ENCODE measurements around the gene LINC00632.
A peak's percentile ranks its signal among the peaks of the same experiment; 100 is the strongest.

Gene LINC00632

GRCh38 chrX:140776320-140776719 lies 66.8 kb downstream of the LINC00632 start:
- DNase-seq (ENCODE audit: insufficient read length, low spot score) (no peak), FAIRE-seq (no peak)
- TF ChIP-seq CTCF (IDR thresholded peaks at IDR 0.05; ENCODE audit: insufficient read depth, missing control alignments) = no peak

- no peak for TF ChIP-seq CTCF (IDR thresholded peaks at IDR 0.05; ENCODE audit: insufficient read depth, missing control alignments)
- FAIRE-seq = no peak
- DNase-seq (ENCODE audit: insufficient read length, low spot score) = no peak
These were observed 85.1 kb downstream of the LINC00632 start for GRCh38 chrX:140794642-140795041.

GRCh38 chrX:140799216-140799615 lies 89.7 kb downstream of the LINC00632 start:
- DNase-seq (ENCODE audit: insufficient read length, low spot score) = no peak
- TF ChIP-seq CTCF (IDR thresholded peaks at IDR 0.05; ENCODE audit: insufficient read depth, missing control alignments) = no peak
- no peak for FAIRE-seq

- DNase-seq (ENCODE audit: insufficient read length, low spot score) = no peak
- no peak for TF ChIP-seq CTCF (IDR thresholded peaks at IDR 0.05; ENCODE audit: insufficient read depth, missing control alignments)
- FAIRE-seq = no peak
These were observed 94.7 kb downstream of the LINC00632 start for GRCh38 chrX:140804292-140804691.

GRCh38 chrX:140815868-140816267 lies 106.3 kb downstream of the LINC00632 start:
- no peak for TF ChIP-seq CTCF (IDR thresholded peaks at IDR 0.05; ENCODE audit: insufficient read depth, missing control alignments)
- FAIRE-seq = no peak
- DNase-seq (ENCODE audit: insufficient read length, low spot score) = no peak

- TF ChIP-seq CTCF (IDR thresholded peaks at IDR 0.05; ENCODE audit: insufficient read depth, missing control alignments) = peak; percentile 31
- FAIRE-seq (no peak), DNase-seq (ENCODE audit: insufficient read length, low spot score) (no peak)
These were observed 108.4 kb downstream of the LINC00632 start for GRCh38 chrX:140817943-140818342.

- FAIRE-seq (no peak), DNase-seq (ENCODE audit: insufficient read length, low spot score) (no peak)
- TF ChIP-seq CTCF (IDR thresholded peaks at IDR 0.05; ENCODE audit: insufficient read depth, missing control alignments) = no peak
These were observed 111.7 kb downstream of the LINC00632 start for GRCh38 chrX:140821280-140821679.

Data from D721Med (cell line).